Endothelial cell of umbilical vein (primary cell): ENCODE measurements around the gene ABCA3. TPM values are rescaled to one million over a fixed set of nuclear protein-coding genes. Genes with fewer than 3 reads are reported as not detected.

Source experiments
- BruUV-seq: library from RNA; stranded (reverse); fragments of 400-500 nt; replicated peaks from 2 replicates; lab custom pipeline; 2021; lab: Mats Ljungman, UMichigan
- CTCF ChIA-PET: fragments of 300-600, 350-600 bp; sonication (Branson Sonifier 250); formaldehyde crosslinking; loops from one replicate; lab custom pipeline; 2021; ENCODE audit warnings: antibody characterized with exemption, inconsistent platforms; lab: Charles Lee
- POLR2A ChIA-PET: fragments of 300-600, 350-600 bp; sonication (Branson Sonifier 250); formaldehyde crosslinking; loops from one replicate; lab custom pipeline; 2021; ENCODE audit warnings: antibody characterized with exemption, inconsistent platforms; lab: Charles Lee
- DNase-seq: peaks from one replicate; pipeline ENCODE4 v3.0.0-alpha.2; 2011; ENCODE audit warnings: low read depth, low spot score
- FAIRE-seq: peaks from 2 replicates; lab custom pipeline; 2011; peaks lifted over from hg19 to GRCh38; lab: Jason Lieb, UNC
- H2AFZ ChIP-seq: 2 replicates; pipeline ENCODE4 v1.6.0; 2012; ENCODE audit warnings: low read depth, low read length, control low read depth, inconsistent platforms
- H3K27ac ChIP-seq: 2 replicates; pipeline ENCODE4 v1.5.1; 2011; ENCODE audit warnings: low read depth, mild to moderate bottlenecking, control low read depth, low read length, moderate library complexity; ENCODE audit not compliant: insufficient read depth
- H3K27me3 ChIP-seq, 2 experiments: 2 replicates each; pipeline versions ENCODE4 v1.6.0 to v1.6.1; 2011; ENCODE audit warnings: low read length in 2 of 2, mixed read lengths in 1 of 2; ENCODE audit not compliant: control insufficient read depth in 2 of 2, insufficient read depth in 2 of 2
- H3K36me3 ChIP-seq, 2 experiments: 2 replicates in 1 of 2; 3 replicates in 1 of 2; pipeline ENCODE4 v1.5.1; 2011; ENCODE audit warnings: low read length in 2 of 2, mild to moderate bottlenecking in 1 of 2, moderate library complexity in 1 of 2; ENCODE audit not compliant: control insufficient read depth in 2 of 2, insufficient read depth in 2 of 2; ENCODE audit errors: extremely low read depth in 1 of 2
- H3K4me1 ChIP-seq: 3 replicates; pipeline ENCODE4 v1.5.1; 2011; ENCODE audit warnings: mild to moderate bottlenecking, low read length; ENCODE audit not compliant: control insufficient read depth, insufficient read depth; ENCODE audit errors: extremely low read depth
- H3K4me2 ChIP-seq: 2 replicates; pipeline ENCODE4 v1.6.1; 2011; ENCODE audit warnings: low read length, control low read depth, mixed read lengths; ENCODE audit not compliant: insufficient read depth
- H3K4me3 ChIP-seq, 3 experiments: fragments of 200-600 bp in 1 of 3; sonication (generic), shearing (Covaris generic) in 1 of 3; replicated peaks in 1 of 3; 2 replicates each; pipeline ENCODE4 v1.5.1; 2011 to 2016; ENCODE audit warnings: control low read depth in 3 of 3, low read length in 3 of 3, mild to moderate bottlenecking in 2 of 3, inconsistent platforms in 1 of 3, low read depth in 1 of 3, moderate library complexity in 1 of 3; ENCODE audit not compliant: insufficient read depth in 1 of 3
- H3K79me2 ChIP-seq: 2 replicates; pipeline ENCODE4 v1.6.0; 2012; ENCODE audit warnings: low read length, inconsistent platforms; ENCODE audit not compliant: control insufficient read depth, insufficient read depth
- H3K9ac ChIP-seq: replicated peaks from 2 replicates; pipeline ENCODE3; 2011; ENCODE audit warnings: low read length, control low read depth; ENCODE audit not compliant: insufficient read depth; ENCODE audit errors: extremely low read depth
- H3K9me1 ChIP-seq: replicated peaks from 3 replicates; pipeline ENCODE4 v1.6.0; 2011; ENCODE audit warnings: mild to moderate bottlenecking, low read length; ENCODE audit not compliant: control insufficient read depth, insufficient read depth; ENCODE audit errors: extremely low read depth
- H3K9me3 ChIP-seq: replicated peaks from 2 replicates; pipeline ENCODE4 v1.5.1; 2012; ENCODE audit warnings: low read length, inconsistent platforms; ENCODE audit not compliant: control insufficient read depth, insufficient read depth
- H4K20me1 ChIP-seq: replicated peaks from 2 replicates; pipeline ENCODE3; 2011; ENCODE audit warnings: mild to moderate bottlenecking, low read length; ENCODE audit not compliant: control insufficient read depth, insufficient read depth; ENCODE audit errors: extremely low read depth
- CTCF ChIP-seq, 2 donors: IDR thresholded peaks; 1 replicate in 1 of 2; 2 replicates in 1 of 2; pipeline ENCODE4 v1.5.1; 2011; ENCODE audit warnings: low read length in 2 of 2, mild to moderate bottlenecking in 2 of 2, moderate library complexity in 2 of 2, control low read depth in 1 of 2, inconsistent platforms in 1 of 2, low read depth in 1 of 2; ENCODE audit not compliant: insufficient read depth in 1 of 2; ENCODE audit errors: extremely low read depth in 1 of 2
- EZH2 ChIP-seq: IDR thresholded peaks from 2 replicates; pipeline ENCODE4 v1.6.1; 2012; ENCODE audit warnings: borderline replicate concordance, low read depth, mild to moderate bottlenecking, moderate library complexity, low read length, inconsistent platforms; ENCODE audit not compliant: severe bottlenecking
- FOS ChIP-seq: IDR thresholded peaks from 2 replicates; pipeline ENCODE4 v1.6.1; 2011; ENCODE audit warnings: mild to moderate bottlenecking, low read length, moderate library complexity, borderline replicate concordance; ENCODE audit not compliant: insufficient read depth
- GATA2 ChIP-seq: IDR thresholded peaks from 2 replicates; pipeline ENCODE4 v1.7.0; 2011; ENCODE audit warnings: low read depth, mild to moderate bottlenecking, moderate library complexity, mixed read lengths, low read length; ENCODE audit not compliant: insufficient read length, insufficient read depth
- JUN ChIP-seq: IDR thresholded peaks from 2 replicates; pipeline ENCODE4 v1.6.1; 2011; ENCODE audit warnings: borderline replicate concordance, low read depth; ENCODE audit not compliant: insufficient read length, insufficient read depth
- MYC ChIP-seq: IDR thresholded peaks from one replicate; pipeline ENCODE4 v1.6.1; 2011; ENCODE audit warnings: mild to moderate bottlenecking, low read depth, low read length
- POLR2A ChIP-seq: IDR thresholded peaks from 2 replicates; pipeline ENCODE4 v1.6.1; 2012; ENCODE audit warnings: low read depth, mild to moderate bottlenecking, control low read depth, low read length
- POLR2AphosphoS5 ChIP-seq: IDR thresholded peaks from 2 replicates; pipeline ENCODE4 v1.6.1; 2012; ENCODE audit warnings: low read depth, mild to moderate bottlenecking, control low read depth, low read length, moderate library complexity; ENCODE audit not compliant: insufficient read depth
- dilution Hi-C: fragments of 300-500 bp; cut with MboI; formaldehyde crosslinking; loops from one replicate; pipeline ENCODE4 v1.15.0; 2019; ENCODE audit warnings: low sequenced_read_pairs; ENCODE audit not compliant: extremely low pct_ligation_motif_present
- intact Hi-C: fragments of 100-400 bp; cut with micrococcal nuclease; formaldehyde crosslinking; loops from one replicate; pipeline ENCODE4 v1.10.0; 2022
- polyA plus RNA-seq, 4 experiments: library from polyadenylated mRNA; depleted of rRNA in 3 of 4; stranded (reverse) in 3 of 4; unstranded in 1 of 4; fragments of >200 nt; gene quantifications; 2 replicates each; pipeline versions ENCODE4 v1.2.1 to v1.2.3, GENCODE V29; 2011 to 2012; ENCODE audit warnings: missing spikeins in 1 of 4
- total RNA-seq: library from RNA; stranded (reverse); gene quantifications from 2 replicates; pipeline ENCODE4 v1.2.3, GENCODE V29; 2021
- TF ChIP-seq, protein P1 (sequence below): IDR thresholded peaks from 2 replicates; pipeline ENCODE4 v1.6.1; 2011; ENCODE audit not compliant: insufficient read depth, insufficient read length

Gene ABCA3
- total and polyA plus RNA-seq, 2 donors (not counting 3 experiments of a cell fraction or from before 2014, with no cell fraction given): 13.5 to 36.0 TPM

DNA sequence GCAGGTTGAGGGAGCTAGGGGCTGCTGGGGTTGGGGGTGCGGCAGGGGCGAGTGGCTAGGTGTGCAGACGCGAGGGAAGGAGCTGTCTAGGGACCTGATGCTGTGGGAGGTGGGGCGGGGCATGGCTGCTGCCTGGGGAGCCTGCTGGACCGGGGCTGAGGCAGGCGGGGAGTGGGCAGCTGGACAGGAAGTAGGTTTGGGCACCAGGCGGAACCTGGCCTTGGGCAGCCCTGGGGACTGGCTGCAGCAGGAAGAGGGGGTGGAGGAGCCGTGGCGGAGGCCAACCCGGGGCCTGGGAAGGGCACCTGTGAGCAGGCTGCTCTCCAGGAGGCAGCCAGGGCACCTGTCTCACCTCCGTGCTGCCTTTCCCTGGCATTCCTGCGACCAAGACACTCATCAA lies 110.2 kb downstream of the ABCA3 start:
- no TSS peak for BruUV-seq
- FAIRE-seq: no peak
- no peak for TF ChIP-seq GATA2
- TF ChIP-seq JUN: no peak
- TF ChIP-seq EZH2: no peak
- no peak for TF ChIP-seq POLR2AphosphoS5
- TF ChIP-seq, protein P1, sequence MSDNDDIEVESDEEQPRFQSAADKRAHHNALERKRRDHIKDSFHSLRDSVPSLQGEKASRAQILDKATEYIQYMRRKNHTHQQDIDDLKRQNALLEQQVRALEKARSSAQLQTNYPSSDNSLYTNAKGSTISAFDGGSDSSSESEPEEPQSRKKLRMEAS: no peak
- no peak for TF ChIP-seq CTCF (IDR thresholded peaks at IDR 0.05; ENCODE audit: extremely low read depth in 1 of 2, insufficient read depth in 1 of 2, low read depth in 1 of 2, low read length in 2 of 2)
- no peak for TF ChIP-seq FOS
- TF ChIP-seq POLR2A: no peak
- no peak for TF ChIP-seq MYC
- CTCF ChIA-PET: no interaction called here
- dilution Hi-C loops (no loop called here), intact Hi-C loops (no loop called here)
- H3K9me1 ChIP-seq: no peaks in the 10 kb centered on the region
- no peaks in the 10 kb centered on the region for H3K9me3 ChIP-seq
- no peaks in the 10 kb centered on the region for H3K27me3 ChIP-seq
- no peak overlapping the region for H3K4me3 ChIP-seq
- H3K36me3 ChIP-seq: peaks cover 9 to 49% of the 10 kb centered on the region in 2 experiments
- POLR2A ChIA-PET: no interaction called here
- H3K4me2 ChIP-seq: no peak overlapping the region
- no peaks in the 10 kb centered on the region for H4K20me1 ChIP-seq
- H3K4me1 ChIP-seq: no peaks in the 10 kb centered on the region
- no peak overlapping the region for H2AFZ ChIP-seq
- peaks cover 18% of the 10 kb centered on the region for H3K79me2 ChIP-seq
- DNase-seq: no peak
- no peak overlapping the region for H3K27ac ChIP-seq
- no peak overlapping the region for H3K9ac ChIP-seq
